ENCODE results near the gene ZEB2. TPM values are rescaled to one million over a fixed set of nuclear protein-coding genes. Genes with fewer than 3 reads are reported as not detected.

Gene ZEB2
- total RNA-seq, 4 donors from 2014 or later: 19.8 to 69.6 (median 42.9) TPM

GRCh38 chr2:144468823-144469595 is 50.9 kb downstream of the ZEB2 start:
- 39 to 44% methylated on average over 3 to 4 of the region's 4 CpGs for WGBS, 2 donors (ENCODE audit: low coverage in 1 of 2)

GRCh38 chr2:144467502-144468137 is 52.3 kb downstream of the ZEB2 start:
- Histone ChIP-seq H3K36me3 (no peaks in the 10 kb centered on the region), H3K27me3 (peaks cover 67% of the 10 kb centered on the region), H3K9me3 (no peaks in the 10 kb centered on the region), H3K4me3 (no peak overlapping the region), H3K27ac (no peak overlapping the region), H3K4me1 (peaks cover 0 to 26% (median 4%) of the 10 kb centered on the region in 4 donors)
- intact Hi-C loops (cut with DNase I; ENCODE audit: low total_unique reads) (no loop called here), in situ Hi-C loops (cut with MboI; ENCODE audit: low pct_ligation_motif_present in 1 of 4, low pct_unique_long_range_greater_than_20kb in 1 of 4, low sequenced_read_pairs in 3 of 4) (no loop called here)
- DNase-seq: no peak
- 68 to 76% methylated on average over 4 of the region's 4 CpGs for WGBS, 2 donors (ENCODE audit: low coverage in 1 of 2)
- no peak for TF ChIP-seq POLR2AphosphoS5 (IDR thresholded peaks at IDR 0.05)
- no peak for TF ChIP-seq EP300 (IDR thresholded peaks at IDR 0.05; ENCODE audit: low read depth)
- TF ChIP-seq CTCF (IDR thresholded peaks at IDR 0.05): no peak
- no peak for TF ChIP-seq POLR2A (IDR thresholded peaks at IDR 0.05)

More at GRCh38 chr2:144468823-144469595, 50.9 kb downstream of the ZEB2 start:
- H3K4me3 ChIP-seq: no peak overlapping the region
- in situ Hi-C loops (cut with MboI; ENCODE audit: low pct_ligation_motif_present in 1 of 4, low pct_unique_long_range_greater_than_20kb in 1 of 4, low sequenced_read_pairs in 3 of 4): no loop called here
- no peaks in the 10 kb centered on the region for H3K36me3 ChIP-seq
- DNase-seq: no peak
- no peaks in the 10 kb centered on the region for H3K9me3 ChIP-seq
- TF ChIP-seq CTCF (IDR thresholded peaks at IDR 0.05): no peak
- no peak for TF ChIP-seq POLR2AphosphoS5 (IDR thresholded peaks at IDR 0.05)
- TF ChIP-seq POLR2A (IDR thresholded peaks at IDR 0.05): no peak
- no peak for TF ChIP-seq EP300 (IDR thresholded peaks at IDR 0.05; ENCODE audit: low read depth)
- peaks cover 0 to 26% (median 4%) of the 10 kb centered on the region in 4 donors for H3K4me1 ChIP-seq
- H3K27me3 ChIP-seq: peaks cover 54% of the 10 kb centered on the region
- intact Hi-C loops (cut with DNase I; ENCODE audit: low total_unique reads): no loop called here
- no peak overlapping the region for H3K27ac ChIP-seq

GRCh38 chr2:144466637-144467036 is 53.3 kb downstream of the ZEB2 start:
- in situ Hi-C loops (cut with MboI; ENCODE audit: low pct_ligation_motif_present in 1 of 4, low pct_unique_long_range_greater_than_20kb in 1 of 4, low sequenced_read_pairs in 3 of 4) (no loop called here), intact Hi-C loops (cut with DNase I; ENCODE audit: low total_unique reads) (no loop called here)
- TF ChIP-seq POLR2AphosphoS5 (IDR thresholded peaks at IDR 0.05) (no peak), EP300 (IDR thresholded peaks at IDR 0.05; ENCODE audit: low read depth) (no peak)
- H3K27me3 ChIP-seq: peaks cover 72% of the 10 kb centered on the region
- no peak for DNase-seq
- H3K27ac ChIP-seq: no peak overlapping the region
- peaks cover 0 to 28% (median 4%) of the 10 kb centered on the region in 4 donors for H3K4me1 ChIP-seq
- H3K4me3 ChIP-seq: no peak overlapping the region
- no peaks in the 10 kb centered on the region for H3K36me3 ChIP-seq
- H3K9me3 ChIP-seq: no peaks in the 10 kb centered on the region
- WGBS, 2 donors (ENCODE audit: low coverage in 1 of 2): 77% methylated on average over 8 to 10 of the region's 10 CpGs

- Histone ChIP-seq H3K27me3 (peaks cover 70% of the 10 kb centered on the region), H3K27ac (no peak overlapping the region), H3K9me3 (no peaks in the 10 kb centered on the region), H3K4me1 (peaks cover 0 to 19% (median 4%) of the 10 kb centered on the region in 4 donors), H3K36me3 (no peaks in the 10 kb centered on the region), H3K4me3 (no peak overlapping the region)
- in situ Hi-C loops (cut with MboI; ENCODE audit: low pct_ligation_motif_present in 1 of 4, low pct_unique_long_range_greater_than_20kb in 1 of 4, low sequenced_read_pairs in 3 of 4): no loop called here
- intact Hi-C loops (cut with DNase I; ENCODE audit: low total_unique reads): no loop called here
- no peak for TF ChIP-seq POLR2A (IDR thresholded peaks at IDR 0.05)
- TF ChIP-seq EP300 (IDR thresholded peaks at IDR 0.05; ENCODE audit: low read depth): no peak
- no peak for TF ChIP-seq CTCF (IDR thresholded peaks at IDR 0.05)
- no peak for TF ChIP-seq POLR2AphosphoS5 (IDR thresholded peaks at IDR 0.05)
- no peak for DNase-seq
- 82 to 86% methylated on average over 9 of the region's 9 CpGs for WGBS, 2 donors (ENCODE audit: low coverage in 1 of 2)
Measured at GRCh38 chr2:144465749-144466148, 54.2 kb downstream of the ZEB2 start.

Data from transverse colon (tissue), 4 donors.